T-cell (primary cell): ENCODE data around the gene PROX1. TPM values are rescaled to one million over a fixed set of nuclear protein-coding genes. Genes with fewer than 3 reads are reported as not detected.

ENCODE experiments used
- ATAC-seq, 4 experiments: fragments of 200-7000 bp in 3 of 4; fragments of 150-1000 bp in 1 of 4; cut with Tn5 transposase; replicated peaks in 1 of 4; 1 replicate in 3 of 4; 2 replicates in 1 of 4; pipeline ENCODE4 v1.10.0; 2021; ENCODE audit warnings: moderate library complexity in 3 of 4, mild to moderate bottlenecking in 2 of 4, moderate number of reproducible peaks in 1 of 4
- CTCF ChIA-PET, 2 donors: fragments of 300-600 bp; sonication (Branson Sonifier 250); formaldehyde crosslinking; loops; one replicate each; lab custom pipeline; 2022; ENCODE audit warnings: antibody characterized with exemption in 2 of 2; lab: Charles Lee
- POLR2A ChIA-PET, 2 donors: fragments of 300-600 bp; sonication (Branson Sonifier 250); formaldehyde crosslinking; loops; one replicate each; lab custom pipeline; 2022; ENCODE audit warnings: antibody characterized with exemption in 2 of 2; lab: Charles Lee
- DNase-seq, 35 experiments: peaks; one replicate each; pipeline versions ENCODE4 v3.0.0 to v3.0.0-alpha.2; 2013 to 2023
- H3K27ac ChIP-seq: one replicate; pipeline ENCODE4 v1.5.1; 2013; ENCODE audit warnings: low read length
- H3K27me3 ChIP-seq, 2 experiments: replicated peaks in 1 of 2; 1 replicate in 1 of 2; 2 replicates in 1 of 2; pipeline versions ENCODE4 v1.6.1 to v1.7.0; 2013; ENCODE audit warnings: low read length in 1 of 2, mixed read lengths in 1 of 2; ENCODE audit not compliant: control insufficient read depth in 2 of 2, insufficient read depth in 2 of 2; ENCODE audit errors: extremely low read depth in 1 of 2
- H3K36me3 ChIP-seq, 2 donors: 1 replicate in 1 of 2; 2 replicates in 1 of 2; pipeline versions ENCODE4 v1.6.1 to v1.7.0; 2013; ENCODE audit warnings: low read length in 1 of 2; ENCODE audit not compliant: control insufficient read depth in 2 of 2, insufficient read depth in 1 of 2; ENCODE audit errors: extremely low read depth in 1 of 2
- H3K4me1 ChIP-seq, 2 experiments: 1 replicate in 1 of 2; 2 replicates in 1 of 2; pipeline versions ENCODE4 v1.6.1 to v1.7.0; 2013; ENCODE audit warnings: low read length in 2 of 2, mixed read lengths in 1 of 2; ENCODE audit not compliant: insufficient read depth in 2 of 2, control insufficient read depth in 1 of 2; ENCODE audit errors: extremely low read depth in 1 of 2
- H3K4me3 ChIP-seq, 2 donors: 1 replicate in 1 of 2; 2 replicates in 1 of 2; pipeline versions ENCODE4 v1.5.1 to v1.7.0; 2013; ENCODE audit warnings: mild to moderate bottlenecking in 2 of 2, low read length in 1 of 2, moderate library complexity in 1 of 2; ENCODE audit not compliant: control insufficient read depth in 1 of 2; ENCODE audit errors: extremely low read depth in 1 of 2
- H3K9me3 ChIP-seq: 2 replicates; pipeline ENCODE4 v1.7.0; 2013
- H3K27ac Mint-ChIP-seq, 2 donors: one replicate each; pipeline ENCODE4 v1.8.0; 2020 to 2021; ENCODE audit warnings: mild to moderate bottlenecking in 2 of 2, mixed read lengths in 2 of 2
- H3K27me3 Mint-ChIP-seq, 2 donors: one replicate each; pipeline ENCODE4 v1.8.0; 2021 to 2022; ENCODE audit warnings: mixed read lengths in 2 of 2
- H3K36me3 Mint-ChIP-seq: one replicate; pipeline ENCODE4 v1.8.0; 2021; ENCODE audit warnings: mixed read lengths
- H3K4me1 Mint-ChIP-seq, 3 donors: one replicate each; pipeline ENCODE4 v1.8.0; 2020 to 2022; ENCODE audit warnings: mixed read lengths in 3 of 3, mild to moderate bottlenecking in 1 of 3
- H3K4me3 Mint-ChIP-seq, 3 donors: one replicate each; pipeline ENCODE4 v1.8.0; 2020 to 2022; ENCODE audit warnings: mild to moderate bottlenecking in 3 of 3, mixed read lengths in 3 of 3, moderate library complexity in 3 of 3
- H3K9me3 Mint-ChIP-seq, 3 donors: one replicate each; pipeline ENCODE4 v1.8.0; 2020 to 2022; ENCODE audit warnings: mixed read lengths in 3 of 3
- WGBS: methylation state at CpG from one replicate; pipeline ENCODE4 v1.1.5; 2013; ENCODE audit warnings: missing lambda C conversion rate; ENCODE audit not compliant: insufficient coverage; 5-methylcytosine and 5-hydroxymethylcytosine counted together
- total RNA-seq, 35 experiments: library from RNA in 6 of 35; stranded (reverse) in 6 of 35; fragments of 120-200 nt in 1 of 35; gene quantifications; one replicate each; pipeline versions ENCODE4 v1.2.1 to v1.2.4 and lab custom pipeline; 2013 to 2026

Gene PROX1
- total RNA-seq, 5 donors from 2014 or later (not counting 1 experiment from before 2014, with no cell fraction given) = 0.22 to 0.75 (median 0.29) TPM; not detected in 1

- no peak overlapping the region for H3K4me3 ChIP-seq
- ATAC-seq (no peak), DNase-seq (no peak)
- Mint-ChIP-seq H3K27ac (no peak overlapping the region), H3K36me3 (no peaks in the 10 kb centered on the region), H3K9me3 (no peaks in the 10 kb centered on the region), H3K4me1 (no peaks in the 10 kb centered on the region), H3K27me3 (peaks cover 3 to 17% of the 10 kb centered on the region in 2 donors), H3K4me3 (no peak overlapping the region)
- no peaks in the 10 kb centered on the region for H3K4me1 ChIP-seq
- H3K9me3 ChIP-seq = no peaks in the 10 kb centered on the region
- CTCF ChIA-PET = no interaction called here
- H3K27me3 ChIP-seq = no peaks in the 10 kb centered on the region
- 19% methylated on average over 2 of the region's 6 CpGs for WGBS
- no peaks in the 10 kb centered on the region for H3K36me3 ChIP-seq
- no peak overlapping the region for H3K27ac ChIP-seq
- POLR2A ChIA-PET = no interaction called here
Measured at GRCh38 chr1:214066190-214066589, 78.4 kb downstream of the PROX1 start.

GRCh38 chr1:214066936-214067335 is 79.2 kb downstream of the PROX1 start:
- H3K4me3 ChIP-seq = no peak overlapping the region
- Mint-ChIP-seq H3K4me3 (no peak overlapping the region), H3K36me3 (no peaks in the 10 kb centered on the region), H3K27ac (no peak overlapping the region), H3K4me1 (no peaks in the 10 kb centered on the region), H3K9me3 (no peaks in the 10 kb centered on the region), H3K27me3 (peaks cover 4 to 11% of the 10 kb centered on the region in 2 donors)
- ChIA-PET CTCF (no interaction called here), POLR2A (no interaction called here)
- no peaks in the 10 kb centered on the region for H3K9me3 ChIP-seq
- 86% methylated on average over 2 of the region's 3 CpGs for WGBS
- ATAC-seq (no peak), DNase-seq (no peak)
- H3K27ac ChIP-seq = no peak overlapping the region
- H3K27me3 ChIP-seq = no peaks in the 10 kb centered on the region
- no peaks in the 10 kb centered on the region for H3K4me1 ChIP-seq
- no peaks in the 10 kb centered on the region for H3K36me3 ChIP-seq

GRCh38 chr1:214067397-214067796 is 79.6 kb downstream of the PROX1 start:
- H3K9me3 ChIP-seq = no peaks in the 10 kb centered on the region
- H3K4me1 ChIP-seq = no peaks in the 10 kb centered on the region
- Mint-ChIP-seq H3K27ac (no peak overlapping the region), H3K4me3 (no peak overlapping the region), H3K9me3 (no peaks in the 10 kb centered on the region), H3K4me1 (no peaks in the 10 kb centered on the region), H3K27me3 (peaks cover 4 to 9% of the 10 kb centered on the region in 2 donors), H3K36me3 (no peaks in the 10 kb centered on the region)
- no peak for ATAC-seq
- no peaks in the 10 kb centered on the region for H3K36me3 ChIP-seq
- H3K27me3 ChIP-seq = no peaks in the 10 kb centered on the region
- 75% methylated on average over 6 of the region's 7 CpGs for WGBS
- DNase-seq = no peak
- H3K4me3 ChIP-seq = no peak overlapping the region
- H3K27ac ChIP-seq = no peak overlapping the region
- POLR2A ChIA-PET = interaction anchor here in 1 of 2 donors (0.6 kb wide), 1 partner anchor 37 kb away, joined by 5 read pairs; no protein-coding TSS in a partner anchor
- CTCF ChIA-PET = no interaction called here

GRCh38 chr1:214067853-214068703 is 80.3 kb downstream of the PROX1 start:
- Mint-ChIP-seq H3K9me3 (no peaks in the 10 kb centered on the region), H3K4me3 (no peak overlapping the region), H3K27ac (no peak overlapping the region), H3K4me1 (no peaks in the 10 kb centered on the region), H3K36me3 (no peaks in the 10 kb centered on the region), H3K27me3 (peaks cover 4 to 9% of the 10 kb centered on the region in 2 donors)
- ChIA-PET CTCF (no interaction called here), POLR2A (interaction anchor here in 1 of 2 donors (0.6 kb wide), 1 partner anchor 36 kb away, joined by 5 read pairs; no protein-coding TSS in a partner anchor)
- no peak overlapping the region for H3K4me3 ChIP-seq
- ATAC-seq = no peak
- H3K27ac ChIP-seq = no peak overlapping the region
- H3K9me3 ChIP-seq = no peaks in the 10 kb centered on the region
- H3K36me3 ChIP-seq = no peaks in the 10 kb centered on the region
- H3K27me3 ChIP-seq = no peaks in the 10 kb centered on the region
- no peaks in the 10 kb centered on the region for H3K4me1 ChIP-seq
- WGBS = 74% methylated on average over 7 of the region's 11 CpGs
- DNase-seq = no peak

GRCh38 chr1:214068979-214069378 is 81.2 kb downstream of the PROX1 start:
- Mint-ChIP-seq H3K4me1 (no peaks in the 10 kb centered on the region), H3K4me3 (no peak overlapping the region), H3K36me3 (no peaks in the 10 kb centered on the region), H3K27me3 (peaks cover 4 to 15% of the 10 kb centered on the region in 2 donors), H3K27ac (no peak overlapping the region), H3K9me3 (peaks cover 0 to 4% (median 0%) of the 10 kb centered on the region in 3 donors)
- ATAC-seq (no peak), DNase-seq (no peak)
- H3K9me3 ChIP-seq = no peaks in the 10 kb centered on the region
- no peak overlapping the region for H3K27ac ChIP-seq
- no peaks in the 10 kb centered on the region for H3K36me3 ChIP-seq
- WGBS = no CpG with 5 or more reads among the region's 1 CpG
- H3K4me1 ChIP-seq = no peaks in the 10 kb centered on the region
- no peak overlapping the region for H3K4me3 ChIP-seq
- CTCF ChIA-PET = no interaction called here
- H3K27me3 ChIP-seq = no peaks in the 10 kb centered on the region
- POLR2A ChIA-PET = no interaction called here

- Histone ChIP-seq H3K27me3 (peaks cover 0 to 2% of the 10 kb centered on the region in 2 experiments), H3K4me3 (no peak overlapping the region), H3K4me1 (no peaks in the 10 kb centered on the region), H3K9me3 (no peaks in the 10 kb centered on the region), H3K36me3 (no peaks in the 10 kb centered on the region), H3K27ac (no peak overlapping the region)
- ATAC-seq = no peak
- POLR2A ChIA-PET = no interaction called here
- no peaks in the 10 kb centered on the region for H3K4me1 Mint-ChIP-seq
- peaks cover 14 to 23% of the 10 kb centered on the region in 2 donors for H3K27me3 Mint-ChIP-seq
- no peak overlapping the region for H3K4me3 Mint-ChIP-seq
- DNase-seq = no peak
- H3K36me3 Mint-ChIP-seq = no peaks in the 10 kb centered on the region
- no peak overlapping the region for H3K27ac Mint-ChIP-seq
- peaks cover 0 to 4% (median 0%) of the 10 kb centered on the region in 3 donors for H3K9me3 Mint-ChIP-seq
- CTCF ChIA-PET = interaction anchor here in 1 of 2 donors (0.6 kb wide), 1 partner anchor 754 kb away, joined by 3 read pairs; no protein-coding TSS in a partner anchor
- no CpG with 5 or more reads among the region's 1 CpG for WGBS
Measured at GRCh38 chr1:214071469-214071868, 83.7 kb downstream of the PROX1 start.
